ENCODE measurements around the gene MIGA2. TPM values are rescaled to one million over a fixed set of nuclear protein-coding genes. Genes with fewer than 3 reads are reported as not detected.

Gene MIGA2
- total and polyA plus RNA-seq, 4 experiments from 2014 or later = 6.6 to 84.2 (median 46.1) TPM

DNA sequence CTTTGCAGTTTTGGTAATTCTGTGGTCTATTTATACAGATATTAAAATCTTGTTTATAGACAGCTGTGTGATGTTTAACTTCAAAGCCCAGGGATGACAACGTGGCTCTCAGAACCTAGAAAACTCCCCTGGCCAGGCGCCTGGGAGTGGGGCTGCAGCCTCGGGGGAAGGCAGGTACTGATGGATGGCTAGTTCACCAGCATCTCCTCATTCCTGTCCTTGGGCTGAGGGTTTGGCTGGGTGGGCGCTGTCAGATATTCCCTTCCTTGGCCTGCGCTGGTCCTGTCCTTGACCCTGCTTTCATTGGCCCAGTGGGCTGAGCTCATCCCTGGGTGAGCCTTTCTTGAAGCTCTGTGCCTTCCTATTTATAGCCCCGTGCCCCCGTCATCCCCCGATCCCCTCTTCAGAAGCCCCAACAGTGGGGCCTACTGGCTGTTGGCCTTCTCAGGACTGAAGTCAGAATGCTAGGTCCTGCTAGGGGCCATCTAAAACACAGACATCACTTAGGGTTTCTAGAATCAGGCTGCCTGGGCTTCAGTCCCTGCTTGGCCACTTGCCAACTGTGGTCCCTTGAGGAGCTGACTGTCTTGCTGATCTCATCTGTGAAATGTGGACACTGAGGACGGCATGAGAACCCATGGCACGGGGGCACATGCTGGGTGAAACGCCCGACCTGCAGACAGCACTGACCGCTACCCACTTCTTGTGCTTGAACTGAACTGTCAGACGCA lies 29.2 kb upstream of the MIGA2 start:
- POLR2A ChIA-PET (ENCODE audit: partially characterized antibody) = interaction anchor here (0.8 kb wide), 1 partner anchor 74 kb away, joined by 3 read pairs; the partner anchor contains the start of gene DOLPP1
- peaks cover 35% of the 10 kb centered on the region for H3K36me3 ChIP-seq (ENCODE audit: insufficient read depth, low read length)

DNA sequence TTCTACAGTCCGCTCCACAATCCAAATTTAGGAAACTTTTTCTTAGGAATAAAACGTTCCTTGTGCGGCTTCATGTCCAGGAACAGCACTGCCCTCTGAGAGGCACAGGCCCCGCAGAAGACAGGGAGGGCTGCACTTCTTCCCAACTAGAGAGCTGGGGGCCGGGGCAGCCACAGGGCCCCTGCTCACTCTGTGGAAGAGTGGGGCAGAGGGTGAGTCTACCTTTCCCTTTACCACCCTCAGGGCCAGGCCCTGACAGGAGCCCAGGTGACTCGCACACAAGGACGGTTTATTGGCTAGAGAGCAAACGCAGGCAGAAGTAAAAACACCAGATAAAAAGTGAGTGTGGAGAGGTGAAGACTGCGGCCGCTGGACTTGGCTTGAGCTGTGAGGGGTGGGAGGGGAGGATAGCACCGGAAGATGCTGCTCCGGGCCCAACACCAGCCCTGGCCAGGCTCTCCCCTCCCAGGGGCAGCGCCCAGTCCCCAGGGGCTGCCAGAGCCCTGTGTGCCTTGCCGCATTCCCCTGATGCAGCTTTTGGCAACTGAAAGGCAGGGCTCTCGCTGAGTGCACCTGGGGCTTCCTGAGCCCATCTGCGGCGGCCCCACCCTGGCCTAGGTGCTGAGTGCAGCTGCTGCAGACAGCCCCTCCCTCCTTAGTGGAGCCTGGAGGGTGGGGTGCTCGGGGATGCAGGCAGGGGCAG lies 28.5 kb upstream of the MIGA2 start:
- Mint-ChIP-seq H3K4me3 (no peak overlapping the region), H3K9me3 (no peaks in the 10 kb centered on the region), H3K27ac (peak overlapping the region in 1 of 7 donors; percentile 81), H3K27me3 (no peaks in the 10 kb centered on the region), H3K36me3 (peaks cover 24 to 59% of the 10 kb centered on the region in 2 donors), H3K4me1 (peaks cover 0 to 2% (median 0%) of the 10 kb centered on the region in 4 donors)
- DNase-seq = no peak
- H3K9me3 ChIP-seq (ENCODE audit: control insufficient read depth in 1 of 2, low read length in 2 of 2) = no peaks in the 10 kb centered on the region
- CTCF ChIA-PET (ENCODE audit: partially characterized antibody) = interaction anchor here (0.8 to 1.2 kb wide), 3 partner anchors 15 to 22 kb away, joined by 3 to 8 read pairs (median 4); partner anchors contain the start of gene SH3GLB2
- H3K27me3 ChIP-seq (ENCODE audit: insufficient read depth, low read length) = no peaks in the 10 kb centered on the region
- no peak overlapping the region for H3K27ac ChIP-seq (ENCODE audit: low read depth, low read length)
- H3K36me3 ChIP-seq (ENCODE audit: insufficient read depth, low read length) = peaks cover 35% of the 10 kb centered on the region
- H3K4me1 ChIP-seq (ENCODE audit: insufficient read depth, low read length) = no peaks in the 10 kb centered on the region
- intact Hi-C loops (cut with micrococcal nuclease) = no loop called here
- POLR2A ChIA-PET (ENCODE audit: partially characterized antibody) = no interaction called here
- no peak overlapping the region for H3K4me3 ChIP-seq (ENCODE audit: low read length in 2 of 2)

More for the DNA sequence above, 29.2 kb upstream of the MIGA2 start:
- H3K36me3 Mint-ChIP-seq = peaks cover 28 to 59% of the 10 kb centered on the region in 2 donors
- Histone ChIP-seq H3K4me3 (ENCODE audit: low read length in 2 of 2) (no peak overlapping the region), H3K27ac (ENCODE audit: low read depth, low read length) (no peak overlapping the region), H3K27me3 (ENCODE audit: insufficient read depth, low read length) (no peaks in the 10 kb centered on the region), H3K9me3 (ENCODE audit: control insufficient read depth in 1 of 2, low read length in 2 of 2) (no peaks in the 10 kb centered on the region), H3K4me1 (ENCODE audit: insufficient read depth, low read length) (no peaks in the 10 kb centered on the region)
- H3K27me3 Mint-ChIP-seq = no peaks in the 10 kb centered on the region
- peaks cover 0 to 2% (median 0%) of the 10 kb centered on the region in 4 donors for H3K4me1 Mint-ChIP-seq
- H3K4me3 Mint-ChIP-seq = no peak overlapping the region
- CTCF ChIA-PET (ENCODE audit: partially characterized antibody) = interaction anchor here (0.8 to 2.0 kb wide), 5 partner anchors 12 to 42 kb away, joined by 3 to 8 read pairs (median 4); partner anchors contain the start of gene SH3GLB2
- intact Hi-C loops (cut with micrococcal nuclease) = no loop called here
- DNase-seq = no peak
- H3K9me3 Mint-ChIP-seq = no peaks in the 10 kb centered on the region
- peak overlapping the region in 1 of 7 donors; percentile 53 for H3K27ac Mint-ChIP-seq

DNA sequence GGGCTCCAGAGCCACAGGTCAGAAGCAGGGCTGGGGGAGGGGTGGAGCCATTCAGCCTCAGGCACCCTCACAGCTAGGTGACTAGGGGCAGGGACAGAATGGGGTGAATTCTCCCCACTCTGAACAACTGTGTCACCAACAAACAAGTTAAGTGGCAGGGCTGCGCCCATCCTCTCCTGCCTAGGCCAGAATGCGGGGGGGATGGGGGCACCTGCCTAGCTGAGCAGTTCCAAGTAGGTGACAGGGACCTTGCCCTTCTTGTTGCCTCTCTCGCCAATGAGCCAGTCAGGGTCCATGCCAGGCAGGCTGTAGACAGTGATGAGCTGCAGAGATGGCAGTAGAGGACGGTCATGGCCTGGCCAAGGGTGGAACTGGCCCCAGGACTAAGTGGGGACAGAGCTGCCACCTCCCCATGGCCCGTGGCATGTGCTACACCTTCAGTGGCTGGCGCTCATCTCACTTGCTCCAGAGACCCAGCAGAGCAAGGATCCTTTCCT lies 27.9 kb upstream of the MIGA2 start:
- CTCF ChIA-PET (ENCODE audit: partially characterized antibody) = interaction anchor here (0.8 to 1.2 kb wide), 3 partner anchors 15 to 21 kb away, joined by 3 to 8 read pairs (median 4); partner anchors contain the start of gene SH3GLB2
- Histone ChIP-seq H3K9me3 (ENCODE audit: control insufficient read depth in 1 of 2, low read length in 2 of 2) (no peaks in the 10 kb centered on the region), H3K27ac (ENCODE audit: low read depth, low read length) (no peak overlapping the region), H3K4me3 (ENCODE audit: low read length in 2 of 2) (no peak overlapping the region), H3K4me1 (ENCODE audit: insufficient read depth, low read length) (no peaks in the 10 kb centered on the region), H3K27me3 (ENCODE audit: insufficient read depth, low read length) (no peaks in the 10 kb centered on the region), H3K36me3 (ENCODE audit: insufficient read depth, low read length) (peaks cover 37% of the 10 kb centered on the region)
- H3K27ac Mint-ChIP-seq = no peak overlapping the region
- H3K27me3 Mint-ChIP-seq = no peaks in the 10 kb centered on the region
- intact Hi-C loops (cut with micrococcal nuclease) = no loop called here
- H3K36me3 Mint-ChIP-seq = peaks cover 18 to 57% of the 10 kb centered on the region in 2 donors
- H3K4me1 Mint-ChIP-seq = peaks cover 0 to 2% (median 0%) of the 10 kb centered on the region in 4 donors
- H3K9me3 Mint-ChIP-seq = no peaks in the 10 kb centered on the region
- H3K4me3 Mint-ChIP-seq = no peak overlapping the region
- no peak for DNase-seq
- POLR2A ChIA-PET (ENCODE audit: partially characterized antibody) = no interaction called here

DNA sequence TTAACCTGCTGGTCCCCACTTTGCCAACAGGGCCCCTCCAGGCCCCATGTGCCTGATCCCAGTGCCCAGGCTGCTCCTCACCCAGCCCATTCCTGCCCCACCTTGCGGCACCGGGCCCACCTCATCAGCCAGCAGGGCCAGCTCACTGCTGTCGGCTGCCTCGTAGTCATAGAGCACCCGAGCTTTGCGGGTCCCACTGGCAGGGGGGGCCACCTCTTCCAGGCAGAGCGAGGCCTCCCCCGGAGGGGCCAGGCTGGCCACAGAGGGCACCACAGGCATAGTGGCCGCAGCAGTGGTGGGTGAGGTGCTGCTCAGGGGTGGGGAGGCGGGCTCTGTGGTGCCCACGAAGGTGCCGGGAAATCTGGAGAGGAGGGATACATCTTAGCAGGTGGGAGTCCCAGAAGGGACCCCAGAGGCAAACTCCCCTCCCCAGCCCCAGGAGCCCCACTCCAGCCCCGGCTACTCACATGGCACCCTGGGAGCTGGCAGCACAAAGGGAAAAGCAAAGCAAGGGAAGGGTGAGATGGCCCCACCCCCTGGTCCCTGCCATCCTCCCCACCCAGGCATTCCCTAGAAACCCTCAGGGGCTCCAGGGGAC lies 27.3 kb upstream of the MIGA2 start:
- peaks cover 0 to 2% (median 0%) of the 10 kb centered on the region in 4 donors for H3K4me1 Mint-ChIP-seq
- Histone ChIP-seq H3K4me3 (ENCODE audit: low read length in 2 of 2) (no peak overlapping the region), H3K4me1 (ENCODE audit: insufficient read depth, low read length) (no peaks in the 10 kb centered on the region), H3K36me3 (ENCODE audit: insufficient read depth, low read length) (peaks cover 43% of the 10 kb centered on the region), H3K27ac (ENCODE audit: low read depth, low read length) (no peak overlapping the region), H3K27me3 (ENCODE audit: insufficient read depth, low read length) (no peaks in the 10 kb centered on the region), H3K9me3 (ENCODE audit: control insufficient read depth in 1 of 2, low read length in 2 of 2) (no peaks in the 10 kb centered on the region)
- no peaks in the 10 kb centered on the region for H3K27me3 Mint-ChIP-seq
- ChIA-PET POLR2A (ENCODE audit: partially characterized antibody) (no interaction called here), CTCF (ENCODE audit: partially characterized antibody) (interaction anchor here (1.2 kb wide), 1 partner anchor 14 kb away, joined by 3 read pairs; no protein-coding TSS in a partner anchor)
- no peaks in the 10 kb centered on the region for H3K9me3 Mint-ChIP-seq
- H3K4me3 Mint-ChIP-seq = no peak overlapping the region
- intact Hi-C loops (cut with micrococcal nuclease) = no loop called here
- H3K27ac Mint-ChIP-seq = peak overlapping the region in 1 of 7 donors; percentile 68
- no peak for DNase-seq
- H3K36me3 Mint-ChIP-seq = peaks cover 18 to 55% of the 10 kb centered on the region in 2 donors

DNA sequence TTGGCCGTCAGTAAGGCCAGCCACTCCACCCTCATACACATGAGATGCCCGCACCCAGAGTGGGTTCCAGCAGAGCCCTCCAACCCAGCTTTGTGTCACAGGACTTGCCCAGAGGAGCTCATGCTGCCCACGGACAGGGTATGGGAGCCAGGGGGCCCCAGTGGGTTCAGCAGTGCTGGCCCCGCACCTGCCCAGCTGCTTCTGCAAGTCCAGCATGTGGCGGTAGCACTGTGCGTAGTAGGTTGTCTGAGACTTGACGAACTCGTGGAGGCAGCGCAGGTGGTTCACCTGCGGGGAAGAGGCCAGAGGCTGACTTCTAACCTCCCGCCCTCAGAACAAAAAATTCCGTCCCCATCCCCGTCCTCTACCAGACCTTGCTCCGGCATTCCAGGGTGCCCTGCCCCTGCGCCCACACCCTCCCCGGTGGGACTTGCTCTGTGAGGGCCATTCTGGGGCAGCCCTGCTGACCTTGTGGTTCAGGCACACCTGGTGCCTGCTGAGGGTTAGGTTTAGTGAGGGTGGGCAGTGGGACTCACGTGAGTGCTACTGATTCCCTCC lies 26.8 kb upstream of the MIGA2 start:
- intact Hi-C loops (cut with micrococcal nuclease) = no loop called here
- H3K4me1 Mint-ChIP-seq = peaks cover 0 to 2% (median 0%) of the 10 kb centered on the region in 4 donors

DNA sequence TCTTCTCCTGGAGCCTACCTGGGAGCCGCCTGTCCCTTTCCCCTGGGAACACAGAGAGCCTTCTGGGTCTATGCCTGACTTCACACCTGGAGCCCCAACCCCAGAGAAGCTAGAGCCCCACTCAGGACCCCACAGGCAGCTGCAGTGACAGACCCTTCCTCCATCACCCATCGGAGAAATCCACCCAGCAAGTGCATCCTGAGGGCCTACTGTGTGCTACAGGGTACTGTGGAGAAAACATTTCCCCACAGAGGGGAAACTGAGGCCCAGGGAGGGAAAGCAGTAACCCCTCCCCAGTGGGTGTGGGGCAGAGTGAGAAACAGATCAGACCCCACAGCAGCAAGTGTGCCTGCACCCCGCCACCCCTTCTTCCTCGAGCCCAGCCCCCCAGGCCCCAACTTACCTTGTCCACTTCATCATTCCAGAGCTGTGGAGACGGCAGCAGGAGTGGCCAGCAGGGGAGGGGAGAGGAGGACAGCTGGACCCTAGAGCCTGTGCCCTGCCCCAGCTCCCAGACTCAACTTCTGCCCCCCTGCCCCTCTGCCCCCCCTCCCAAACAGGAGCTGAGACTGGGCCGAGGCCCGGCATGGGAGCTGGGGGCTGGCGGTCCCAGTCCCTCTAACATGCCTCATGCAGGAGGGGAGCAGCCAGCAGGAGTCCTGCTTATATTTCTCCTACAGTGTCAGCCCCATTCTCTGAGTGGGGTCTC lies 26.0 kb upstream of the MIGA2 start:
- CTCF ChIA-PET (ENCODE audit: partially characterized antibody) = no interaction called here
- no peak overlapping the region for H3K27ac ChIP-seq (ENCODE audit: low read depth, low read length)
- Mint-ChIP-seq H3K36me3 (peaks cover 14 to 56% of the 10 kb centered on the region in 2 donors), H3K9me3 (no peaks in the 10 kb centered on the region), H3K4me3 (no peak overlapping the region), H3K4me1 (peaks cover 0 to 2% (median 0%) of the 10 kb centered on the region in 4 donors), H3K27me3 (no peaks in the 10 kb centered on the region), H3K27ac (no peak overlapping the region)
- peaks cover 48% of the 10 kb centered on the region for H3K36me3 ChIP-seq (ENCODE audit: insufficient read depth, low read length)
- no peak overlapping the region for H3K4me3 ChIP-seq (ENCODE audit: low read length in 2 of 2)
- intact Hi-C loops (cut with micrococcal nuclease) = no loop called here
- H3K27me3 ChIP-seq (ENCODE audit: insufficient read depth, low read length) = no peaks in the 10 kb centered on the region
- no peak for DNase-seq
- POLR2A ChIA-PET (ENCODE audit: partially characterized antibody) = no interaction called here
- no peaks in the 10 kb centered on the region for H3K4me1 ChIP-seq (ENCODE audit: insufficient read depth, low read length)
- H3K9me3 ChIP-seq (ENCODE audit: control insufficient read depth in 1 of 2, low read length in 2 of 2) = no peaks in the 10 kb centered on the region

More for the DNA sequence above, 26.8 kb upstream of the MIGA2 start:
- H3K27me3 Mint-ChIP-seq = no peaks in the 10 kb centered on the region
- H3K4me3 Mint-ChIP-seq = no peak overlapping the region
- Histone ChIP-seq H3K36me3 (ENCODE audit: insufficient read depth, low read length) (peaks cover 49% of the 10 kb centered on the region), H3K27me3 (ENCODE audit: insufficient read depth, low read length) (no peaks in the 10 kb centered on the region), H3K4me1 (ENCODE audit: insufficient read depth, low read length) (no peaks in the 10 kb centered on the region), H3K9me3 (ENCODE audit: control insufficient read depth in 1 of 2, low read length in 2 of 2) (no peaks in the 10 kb centered on the region), H3K4me3 (ENCODE audit: low read length in 2 of 2) (no peak overlapping the region), H3K27ac (ENCODE audit: low read depth, low read length) (no peak overlapping the region)
- DNase-seq = no peak
- no peak overlapping the region for H3K27ac Mint-ChIP-seq
- H3K36me3 Mint-ChIP-seq = peaks cover 18 to 57% of the 10 kb centered on the region in 2 donors
- ChIA-PET POLR2A (ENCODE audit: partially characterized antibody) (no interaction called here), CTCF (ENCODE audit: partially characterized antibody) (no interaction called here)
- H3K9me3 Mint-ChIP-seq = no peaks in the 10 kb centered on the region

Data from CD4-positive, alpha-beta memory T cell (primary cell).